LNCAP (cell line): ENCODE results near the gene ARHGAP12.

ENCODE experiments used
- TF ChIP-seq, protein P1 (sequence below): fragments of 450-650 bp; IDR thresholded peaks from 2 replicates; pipeline ENCODE4 v1.5.1; 2017; ENCODE audit warnings: mild to moderate bottlenecking

ARHGAP12 gene

GRCh38 chr10:31920538-31920937, 8.1 kb downstream of the ARHGAP12 start:
- TF ChIP-seq, protein P1, sequence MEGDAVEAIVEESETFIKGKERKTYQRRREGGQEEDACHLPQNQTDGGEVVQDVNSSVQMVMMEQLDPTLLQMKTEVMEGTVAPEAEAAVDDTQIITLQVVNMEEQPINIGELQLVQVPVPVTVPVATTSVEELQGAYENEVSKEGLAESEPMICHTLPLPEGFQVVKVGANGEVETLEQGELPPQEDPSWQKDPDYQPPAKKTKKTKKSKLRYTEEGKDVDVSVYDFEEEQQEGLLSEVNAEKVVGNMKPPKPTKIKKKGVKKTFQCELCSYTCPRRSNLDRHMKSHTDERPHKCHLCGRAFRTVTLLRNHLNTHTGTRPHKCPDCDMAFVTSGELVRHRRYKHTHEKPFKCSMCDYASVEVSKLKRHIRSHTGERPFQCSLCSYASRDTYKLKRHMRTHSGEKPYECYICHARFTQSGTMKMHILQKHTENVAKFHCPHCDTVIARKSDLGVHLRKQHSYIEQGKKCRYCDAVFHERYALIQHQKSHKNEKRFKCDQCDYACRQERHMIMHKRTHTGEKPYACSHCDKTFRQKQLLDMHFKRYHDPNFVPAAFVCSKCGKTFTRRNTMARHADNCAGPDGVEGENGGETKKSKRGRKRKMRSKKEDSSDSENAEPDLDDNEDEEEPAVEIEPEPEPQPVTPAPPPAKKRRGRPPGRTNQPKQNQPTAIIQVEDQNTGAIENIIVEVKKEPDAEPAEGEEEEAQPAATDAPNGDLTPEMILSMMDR = no peak

DNA sequence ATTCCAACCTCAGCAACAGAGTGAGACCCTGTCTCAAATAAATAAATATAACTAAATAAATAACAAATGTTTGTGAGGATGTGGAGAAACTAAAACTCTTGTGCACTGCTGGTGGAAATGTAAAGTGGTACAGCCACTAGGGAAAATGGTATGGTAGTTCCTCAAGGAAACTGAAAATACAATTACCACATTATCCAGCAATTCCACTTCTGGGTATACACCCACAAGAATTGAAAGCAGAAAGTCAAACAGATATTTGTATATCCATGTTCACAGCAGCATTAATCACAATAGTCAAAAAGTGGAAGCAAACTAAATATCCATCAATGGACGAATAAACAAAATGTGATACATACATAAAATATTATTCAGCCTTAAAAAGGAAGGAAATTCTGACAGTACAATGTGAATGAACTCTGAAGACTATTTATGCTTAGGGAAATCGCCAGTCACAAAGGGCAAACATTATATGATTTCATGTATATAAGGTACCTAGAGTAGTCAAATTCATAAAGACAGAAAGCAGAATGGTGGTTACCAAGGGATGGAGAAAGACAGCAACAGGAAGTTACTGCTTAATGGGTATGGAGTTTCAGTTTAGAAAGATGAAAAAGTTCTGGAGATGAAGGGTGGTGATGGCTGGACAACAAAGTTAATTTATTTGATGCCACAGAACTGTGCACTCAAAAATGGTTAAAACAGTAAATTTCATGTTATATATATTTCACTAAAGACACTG, 9.8 kb downstream of the ARHGAP12 start:
- TF ChIP-seq, protein P1 = no peak

- TF ChIP-seq, protein P1 = no peak
Measured at GRCh38 chr10:31914370-31914769, 14.3 kb downstream of the ARHGAP12 start.

DNA sequence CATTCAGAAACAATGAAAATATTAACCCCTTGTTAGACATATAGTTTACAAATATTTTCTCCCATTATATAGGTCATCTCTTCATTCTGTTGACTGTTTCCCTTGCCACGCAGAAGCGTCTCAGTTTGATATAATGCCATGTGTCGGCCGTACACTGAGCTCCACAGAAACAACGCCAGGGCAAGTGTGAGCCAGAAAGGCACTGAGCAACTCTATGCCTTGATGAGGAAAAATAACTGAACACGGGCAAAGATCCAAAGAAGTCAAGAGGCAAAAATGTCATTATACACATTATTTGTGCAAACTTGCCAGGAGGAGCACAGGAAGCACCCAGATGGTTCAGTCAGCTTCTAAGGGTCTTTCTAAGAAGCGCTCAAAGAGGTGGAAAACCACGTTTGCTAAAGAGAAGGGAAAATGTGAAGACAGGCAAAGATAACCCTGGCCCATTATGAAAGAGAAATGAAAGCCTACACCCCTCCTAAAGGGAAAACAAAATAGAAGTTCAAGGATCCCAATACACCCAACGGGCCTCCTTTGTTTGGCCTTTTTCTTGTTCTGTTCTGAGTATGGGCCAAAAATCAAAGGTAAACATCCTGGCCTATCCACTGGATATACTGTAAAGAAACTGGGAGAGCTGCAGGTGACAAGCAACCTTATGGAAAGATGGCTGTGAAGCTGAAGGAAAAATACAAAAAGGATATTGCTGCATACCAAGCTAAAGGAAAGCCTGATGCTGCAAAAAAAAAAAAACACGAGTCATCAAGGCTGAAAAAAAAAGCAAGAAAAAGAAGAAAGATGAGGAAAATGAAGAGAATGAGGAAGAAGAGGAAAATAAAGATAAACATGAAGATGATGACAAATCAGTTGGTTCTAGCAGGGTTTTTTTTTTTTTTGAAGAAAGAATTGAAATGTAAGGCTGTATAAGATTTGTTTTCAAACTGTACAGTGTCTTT, 15.5 kb downstream of the ARHGAP12 start:
- TF ChIP-seq, protein P1 = no peak

- TF ChIP-seq, protein P1 = no peak
Measured at GRCh38 chr10:31912289-31912688, 16.3 kb downstream of the ARHGAP12 start.

- TF ChIP-seq, protein P1 = no peak
Measured at GRCh38 chr10:31910016-31910415, 18.6 kb downstream of the ARHGAP12 start.

DNA sequence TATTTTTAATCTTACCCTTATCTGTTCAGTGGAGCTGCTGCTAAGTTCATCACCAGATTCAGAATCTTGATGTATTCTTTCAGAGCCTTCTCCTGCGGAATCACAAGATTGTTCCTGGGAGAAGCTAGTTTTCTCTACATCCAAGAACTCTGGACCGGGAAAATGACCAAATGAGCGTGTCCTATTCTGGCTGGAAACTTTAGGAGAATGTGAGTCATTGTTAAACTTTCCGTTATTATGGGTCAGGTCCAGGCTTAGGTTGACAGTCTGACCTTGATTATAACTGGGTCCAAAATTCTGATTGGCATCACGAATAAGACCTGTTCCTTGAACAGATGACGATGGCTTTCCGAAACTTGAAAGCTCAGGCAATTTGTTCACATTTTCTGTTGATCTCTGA, 20.5 kb downstream of the ARHGAP12 start:
- TF ChIP-seq, protein P1 = no peak
